T-helper 9 cell (primary cell): Measurements from ENCODE around the gene LRRC4C.

Experiments used
- DNase-seq: peaks from one replicate; pipeline ENCODE4 v3.0.0-alpha.2; 2020

Gene LRRC4C

GRCh38 chr11:40838181-40838683 is 621.2 kb downstream of the LRRC4C start:
- no peak for DNase-seq

DNA sequence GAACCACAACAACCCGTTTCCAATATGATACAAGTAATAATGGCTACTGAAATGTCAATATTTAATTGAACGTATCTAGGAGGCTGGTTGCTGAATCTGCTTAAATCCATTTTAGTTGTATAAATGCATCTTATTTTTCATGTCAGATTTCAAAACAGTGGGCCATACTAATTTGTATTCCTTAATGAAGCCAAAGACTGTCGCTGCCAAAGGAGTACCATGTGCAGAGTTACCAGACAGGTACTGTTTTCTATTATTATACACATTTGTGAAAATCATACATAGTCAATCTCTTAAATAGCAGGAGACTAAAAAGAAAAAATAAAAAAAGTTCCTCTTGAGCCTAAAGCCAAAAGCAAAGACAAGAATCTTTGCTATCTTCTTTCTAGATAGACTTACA is 632.3 kb downstream of the LRRC4C start:
- no peak for DNase-seq

DNA sequence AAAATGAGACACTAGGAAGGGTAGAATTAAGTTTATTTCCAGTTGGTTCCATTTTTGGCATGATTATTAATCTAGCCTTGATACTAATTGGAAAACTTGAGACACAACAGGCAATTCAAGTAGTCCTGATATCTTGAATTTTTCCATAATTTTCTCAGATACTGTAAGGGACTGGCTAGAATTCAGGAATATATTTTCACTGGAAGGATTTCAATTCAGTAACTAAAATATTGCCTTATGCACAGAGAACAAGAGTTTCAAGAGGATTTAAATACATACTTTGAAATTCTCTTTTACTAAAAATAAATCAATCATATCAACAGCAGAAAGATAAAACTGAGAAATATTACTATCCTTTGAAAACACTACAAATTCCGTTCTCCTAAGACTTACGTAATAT is 632.9 kb downstream of the LRRC4C start:
- no peak for DNase-seq

DNA sequence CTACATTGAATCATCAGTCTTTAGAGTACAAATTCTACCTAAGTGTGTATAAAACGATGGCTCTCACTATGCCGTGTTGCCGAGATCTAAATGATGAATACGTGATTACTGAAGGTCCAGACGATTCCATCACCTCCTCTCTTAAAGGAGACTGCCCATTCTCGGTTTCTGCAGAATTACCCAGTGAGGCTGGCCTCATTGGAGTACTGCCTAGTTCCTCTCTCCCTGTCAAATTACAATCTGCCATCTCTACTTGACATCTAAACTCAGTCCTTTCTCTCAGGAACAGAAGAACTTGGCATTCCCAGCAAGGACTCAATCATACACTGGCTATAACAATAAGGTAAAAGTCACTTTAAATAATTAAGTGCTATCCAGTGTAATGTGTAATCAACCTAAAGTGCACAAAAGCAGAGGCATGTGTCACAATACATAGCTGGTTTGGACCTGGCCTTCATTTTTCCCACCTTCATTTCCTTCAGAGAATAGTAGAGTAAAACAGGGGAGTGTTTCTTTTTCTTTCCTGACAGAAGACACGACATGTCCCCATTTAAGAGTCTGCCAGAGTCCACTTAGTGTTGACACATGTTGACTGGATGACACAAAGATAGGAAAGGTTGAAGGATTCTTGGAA is 634.1 kb downstream of the LRRC4C start:
- DNase-seq, result no peak

- no peak for DNase-seq
Measured at GRCh38 chr11:40819230-40819629, 640.2 kb downstream of the LRRC4C start.

DNA sequence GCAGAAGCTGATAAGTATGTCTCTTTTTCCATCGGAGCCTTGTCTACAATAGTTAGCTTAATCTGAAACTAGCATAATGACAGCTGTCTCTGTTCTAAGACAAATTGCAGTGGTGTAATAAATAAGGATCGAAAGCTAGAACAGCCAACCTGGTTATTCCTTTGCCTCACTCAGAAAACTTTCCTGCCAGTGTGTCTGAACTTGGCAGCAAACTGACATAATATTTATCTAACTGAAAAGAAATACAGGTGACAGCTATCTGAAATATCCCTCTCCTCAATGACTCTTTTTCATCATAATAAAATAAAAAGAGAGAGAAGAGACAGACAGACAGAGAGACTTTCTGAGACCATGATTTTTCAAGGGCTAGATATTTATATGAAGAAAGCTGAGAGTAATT is 642.5 kb downstream of the LRRC4C start:
- DNase-seq, result no peak

- DNase-seq, result no peak
Measured at GRCh38 chr11:40797981-40798380, 661.5 kb downstream of the LRRC4C start.

DNA sequence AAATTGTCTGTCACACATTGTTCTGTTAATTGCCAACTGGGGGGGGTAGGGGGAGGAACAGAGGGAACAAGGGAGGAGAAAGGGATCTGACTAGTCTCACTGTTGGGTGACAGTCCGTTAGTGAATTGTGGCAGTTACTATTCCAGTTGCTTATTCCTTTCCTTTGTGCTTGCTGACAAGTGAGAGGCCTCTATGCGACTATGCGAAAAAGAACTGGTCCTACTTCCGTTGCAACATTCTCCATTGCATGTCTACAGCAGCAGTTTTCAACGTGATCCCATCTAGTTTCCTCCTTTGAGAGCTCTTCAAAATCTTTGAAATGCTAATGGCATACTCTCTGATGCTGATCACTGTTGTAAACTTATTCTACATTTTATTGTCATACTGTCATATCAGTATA is 672.2 kb downstream of the LRRC4C start:
- DNase-seq, result no peak

GRCh38 chr11:40763046-40763445 is 696.4 kb downstream of the LRRC4C start:
- DNase-seq, result no peak

DNA sequence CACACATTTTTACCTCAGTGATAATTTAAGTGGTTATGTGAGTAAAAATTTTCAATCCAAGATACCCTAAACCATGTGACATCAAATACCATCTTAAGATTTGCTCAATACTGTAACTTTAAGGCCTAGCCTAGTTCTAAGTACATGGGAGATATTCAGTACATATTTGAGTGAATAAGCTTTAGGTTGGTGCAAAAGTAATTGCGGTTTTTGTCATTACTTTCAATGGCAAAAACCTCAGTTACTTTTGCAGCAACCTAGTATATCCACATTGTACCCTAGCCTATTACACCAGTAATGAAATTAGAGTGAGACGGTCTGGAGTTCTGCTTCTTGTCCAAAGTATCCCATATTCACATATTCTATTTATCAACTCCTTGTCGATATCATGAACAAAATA is 700.1 kb downstream of the LRRC4C start:
- no peak for DNase-seq

- DNase-seq, result no peak
Measured at GRCh38 chr11:40754297-40754696, 705.2 kb downstream of the LRRC4C start.

DNA sequence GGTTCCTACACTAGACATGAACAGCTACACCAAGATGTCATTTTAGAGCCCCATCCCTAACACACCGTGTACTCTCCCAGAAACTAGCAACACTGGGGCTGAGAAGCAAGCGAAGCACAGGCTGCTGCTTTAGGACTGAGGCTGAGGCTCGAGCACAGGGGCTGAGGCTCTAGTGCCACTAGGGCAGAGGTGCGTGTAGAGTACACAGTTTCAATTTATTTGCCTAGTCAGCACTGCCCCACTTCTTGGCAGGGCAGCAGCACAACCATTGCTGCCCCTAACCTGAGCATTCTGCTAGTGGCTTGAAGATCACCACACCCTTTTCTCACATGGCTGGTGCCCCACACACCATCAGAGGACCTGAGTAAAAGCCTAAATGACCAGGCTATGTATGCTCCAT is 713.2 kb downstream of the LRRC4C start:
- no peak for DNase-seq

DNA sequence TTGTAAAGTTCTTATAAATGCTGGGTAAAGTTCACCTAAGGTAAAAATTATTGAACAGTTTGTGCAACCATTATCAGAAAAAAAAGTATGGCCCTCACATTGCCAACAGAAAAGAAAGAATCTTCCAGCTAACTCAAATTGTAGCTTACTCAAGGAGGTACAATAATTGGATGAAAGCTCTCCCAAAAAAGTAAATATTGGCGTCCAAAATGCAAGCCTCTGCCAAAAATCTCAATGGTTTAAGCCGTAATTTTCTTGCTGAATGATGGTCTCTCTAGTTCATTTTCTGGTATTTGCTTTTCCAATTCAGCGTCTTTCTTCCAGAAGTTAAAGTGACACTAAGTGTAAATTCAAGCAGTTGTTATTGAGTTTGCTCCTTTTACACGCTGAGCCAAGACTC is 727.3 kb downstream of the LRRC4C start:
- no peak for DNase-seq

- no peak for DNase-seq
Measured at GRCh38 chr11:40722179-40722795, 737.2 kb downstream of the LRRC4C start.

DNA sequence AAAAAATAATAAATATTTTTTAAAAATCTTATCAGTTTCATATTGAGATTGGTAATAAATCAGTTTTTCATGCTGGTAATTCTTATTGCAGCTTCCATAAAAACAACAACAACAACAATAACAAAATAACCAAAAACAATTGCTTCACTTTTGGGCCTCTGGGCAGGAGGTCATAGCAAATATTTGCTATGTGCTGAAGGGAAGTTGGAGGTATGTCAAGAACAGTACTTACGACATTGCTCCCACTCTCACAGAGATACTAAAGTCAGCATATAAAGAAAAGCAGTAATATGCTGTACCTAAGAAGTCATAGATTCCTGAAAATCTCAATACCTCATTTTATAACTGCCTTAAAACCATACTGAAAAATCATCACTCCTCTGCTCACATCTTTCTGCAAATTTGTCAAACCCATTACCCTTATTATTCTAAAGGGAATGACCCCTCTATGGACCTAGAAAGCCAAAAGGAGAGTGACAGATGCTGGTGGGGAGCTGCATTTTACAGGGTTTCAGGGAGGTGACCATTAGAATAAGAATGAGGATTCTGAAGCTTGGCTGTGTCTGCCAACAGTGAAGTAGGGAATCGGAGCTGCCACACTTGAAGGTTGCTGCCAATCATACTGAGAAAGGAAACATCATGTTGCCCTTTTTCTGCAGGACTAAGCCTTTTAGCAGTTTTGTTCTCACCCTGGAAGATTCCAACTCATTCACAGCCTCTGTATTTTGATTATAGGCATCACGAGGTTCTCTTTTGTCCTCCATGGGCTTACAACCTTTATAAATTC is 742.9 kb downstream of the LRRC4C start:
- no peak for DNase-seq

GRCh38 chr11:40713083-40713482 is 746.4 kb downstream of the LRRC4C start:
- DNase-seq, result no peak

GRCh38 chr11:40701027-40701426 is 758.4 kb downstream of the LRRC4C start:
- DNase-seq, result no peak

GRCh38 chr11:40689823-40690222 is 769.6 kb downstream of the LRRC4C start:
- DNase-seq, result no peak

- DNase-seq, result no peak
Measured at GRCh38 chr11:40688369-40688768, 771.1 kb downstream of the LRRC4C start.

GRCh38 chr11:40686765-40687164 is 772.7 kb downstream of the LRRC4C start:
- no peak for DNase-seq

DNA sequence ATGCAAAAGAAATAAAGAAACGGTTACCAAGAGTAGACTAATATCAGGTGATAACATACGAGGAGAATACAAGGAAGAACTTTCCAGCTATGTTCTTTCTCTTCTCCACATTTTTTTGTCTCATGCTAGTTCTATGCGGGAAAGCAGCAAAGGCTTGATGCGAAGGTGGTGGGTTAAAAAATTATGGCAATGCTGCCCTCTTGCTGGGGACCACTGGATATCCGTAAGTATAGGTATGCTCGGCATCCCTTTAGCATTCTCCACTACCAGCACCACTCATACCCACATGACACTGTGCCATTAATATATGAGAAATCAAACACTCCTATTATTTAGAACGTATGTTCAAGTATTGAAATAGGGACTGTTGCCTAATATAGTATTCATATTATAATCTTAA is 776.4 kb downstream of the LRRC4C start:
- DNase-seq, result no peak

- no peak for DNase-seq
Measured at GRCh38 chr11:40679276-40679675, 780.2 kb downstream of the LRRC4C start.

DNA sequence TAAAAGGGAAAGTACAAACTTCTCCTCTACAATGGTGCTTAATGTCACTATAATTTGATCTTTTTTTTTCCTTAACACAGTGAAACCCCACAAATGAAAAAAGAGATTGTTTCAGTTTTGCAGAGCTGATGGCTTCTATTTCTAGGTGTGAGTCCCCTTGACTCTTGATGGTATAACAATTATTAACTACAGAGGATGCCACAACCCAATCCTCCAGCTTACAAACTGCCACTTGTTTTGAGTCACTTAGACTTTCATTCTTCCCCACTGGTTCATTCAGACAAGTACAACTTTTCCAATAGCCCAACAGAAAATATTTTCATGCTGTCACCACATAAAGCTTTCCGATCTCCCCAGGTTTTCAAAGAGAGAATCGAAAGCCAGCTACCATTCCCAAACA is 812.2 kb downstream of the LRRC4C start:
- DNase-seq, result no peak

DNA sequence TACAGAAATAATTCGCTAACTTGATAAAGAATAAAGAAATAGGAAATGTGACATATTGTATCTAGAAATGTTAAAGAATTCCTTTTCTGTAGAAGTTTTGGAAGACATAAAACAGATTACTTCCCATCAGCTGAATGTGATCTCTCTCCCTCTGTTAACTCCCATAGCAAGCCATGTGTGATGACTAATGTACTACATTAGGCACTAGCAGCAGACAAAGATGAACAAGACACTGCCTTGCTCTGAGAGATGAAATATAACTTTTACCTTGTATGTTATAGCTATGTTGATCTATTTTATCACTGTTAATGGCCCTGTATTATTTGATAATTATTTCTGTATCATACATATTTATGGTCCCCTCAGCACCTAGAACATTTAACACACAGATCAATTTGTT is 817.2 kb downstream of the LRRC4C start:
- DNase-seq, result no peak
